HG03097 (cell line): ENCODE data around the gene SAP130.

Experiments
- ATAC-seq: cut with Tn5 transposase; IDR thresholded peaks from one replicate; pipeline ENCODE4 v1.9.1; 2021; ENCODE audit not compliant: unreplicated experiment, low FRiP score

The SAP130 gene

GRCh38 chr2:127901339-127902056 lies 126.4 kb downstream of the SAP130 start:
- no peak for ATAC-seq

GRCh38 chr2:127897531-127898211 lies 130.2 kb downstream of the SAP130 start:
- ATAC-seq = no peak

GRCh38 chr2:127893494-127893893 lies 134.4 kb downstream of the SAP130 start:
- no peak for ATAC-seq

GRCh38 chr2:127893033-127893432 lies 134.8 kb downstream of the SAP130 start:
- ATAC-seq = no peak

GRCh38 chr2:127891811-127892210 lies 136.0 kb downstream of the SAP130 start:
- ATAC-seq = no peak
